Panc1 (cell line): ENCODE results near the gene RUNX3. TPM values are rescaled to one million over a fixed set of nuclear protein-coding genes. Genes with fewer than 3 reads are reported as not detected.

Source experiments
- ATAC-seq: fragments of 200-7000 bp; cut with Tn5 transposase; 2 replicates; pipeline ENCODE4 v1.9.1; 2020; ENCODE audit warnings: mild to moderate bottlenecking, moderate library complexity
- BruUV-seq: library from RNA; stranded (reverse); fragments of 400-500 nt; replicated peaks from 2 replicates; lab custom pipeline; 2021; lab: Mats Ljungman, UMichigan
- CTCF ChIA-PET: fragments of 300-600 bp; sonication (Branson Sonifier 250); formaldehyde crosslinking; loops from one replicate; lab custom pipeline; 2022; ENCODE audit warnings: antibody characterized with exemption; lab: Charles Lee
- POLR2A ChIA-PET: fragments of 300-600 bp; sonication (Branson Sonifier 250); formaldehyde crosslinking; loops from one replicate; lab custom pipeline; 2022; ENCODE audit warnings: antibody characterized with exemption; lab: Charles Lee
- DNase-seq: peaks from one replicate; pipeline ENCODE4 v3.0.0-alpha.2; 2010; ENCODE audit warnings: low read depth, low spot score
- H3K27ac ChIP-seq: 2 replicates; pipeline ENCODE4 v1.5.1; 2011; ENCODE audit warnings: mild to moderate bottlenecking, low read length, inconsistent platforms
- H3K27me3 ChIP-seq: fragments of 200-500 bp; sonication (Bioruptor generic); 2 replicates; pipeline ENCODE4 v1.6.0; 2014; ENCODE audit warnings: low read length, inconsistent platforms; ENCODE audit not compliant: control insufficient read depth, insufficient read depth
- H3K36me3 ChIP-seq: fragments of 200-500 bp; sonication (Bioruptor generic); 2 replicates; pipeline ENCODE4 v1.5.1; 2014; ENCODE audit warnings: inconsistent platforms, mild to moderate bottlenecking, low read length, moderate library complexity; ENCODE audit not compliant: control insufficient read depth, insufficient read depth
- H3K4me1 ChIP-seq: 2 replicates; pipeline ENCODE4 v1.5.1; 2011; ENCODE audit warnings: inconsistent platforms, mild to moderate bottlenecking, low read length, moderate library complexity; ENCODE audit not compliant: control insufficient read depth, insufficient read depth
- H3K4me3 ChIP-seq, 2 experiments: 2 replicates each; pipeline ENCODE4 v1.5.1; 2011 to 2012; ENCODE audit warnings: low read depth in 2 of 2, low read length in 2 of 2, mild to moderate bottlenecking in 2 of 2, inconsistent platforms in 1 of 2, moderate library complexity in 1 of 2
- H3K9me3 ChIP-seq: fragments of 200-500 bp; sonication (Bioruptor generic); 2 replicates; pipeline ENCODE4 v1.5.1; 2014; ENCODE audit warnings: low read depth, mild to moderate bottlenecking, inconsistent platforms, low read length, moderate library complexity; ENCODE audit not compliant: control insufficient read depth, insufficient read depth
- POLR2AphosphoS5 ChIP-seq: IDR thresholded peaks from 2 replicates; pipeline ENCODE4 v1.6.1; 2012; ENCODE audit warnings: mild to moderate bottlenecking, low read depth, low read length, moderate library complexity
- REST ChIP-seq, 2 experiments: IDR thresholded peaks; 2 replicates each; pipeline ENCODE4 v1.6.1; 2011 to 2012; ENCODE audit warnings: low read depth in 2 of 2, control low read depth in 1 of 2, low read length in 1 of 2, mild to moderate bottlenecking in 1 of 2, moderate library complexity in 1 of 2; ENCODE audit not compliant: insufficient read depth in 1 of 2
- SIN3A ChIP-seq: IDR thresholded peaks from 2 replicates; pipeline ENCODE4 v1.6.1; 2012; ENCODE audit warnings: low read depth, mild to moderate bottlenecking, low read length, moderate library complexity, borderline replicate concordance; ENCODE audit not compliant: insufficient read depth
- TCF7L2 ChIP-seq: IDR thresholded peaks from 2 replicates; pipeline ENCODE4 v1.6.1; 2011; ENCODE audit warnings: mild to moderate bottlenecking, low read depth, low read length, inconsistent platforms
- in situ Hi-C: cut with HindIII; loops from 2 replicates; pipeline ENCODE4 v1.10.0; 2016; ENCODE audit warnings: low sequenced_read_pairs, low pct_unique_long_range_greater_than_20kb
- intact Hi-C: fragments of 100-400 bp; cut with micrococcal nuclease; formaldehyde crosslinking; loops from one replicate; pipeline ENCODE4 v1.10.0; 2022; ENCODE audit not compliant: unreplicated experiment
- total RNA-seq: library from RNA; stranded (reverse); gene quantifications from one replicate; pipeline ENCODE4 v1.2.1, GENCODE V29; 2021; ENCODE audit not compliant: unreplicated experiment
- TF ChIP-seq, protein P1 (sequence below): fragments of 450-650 bp; IDR thresholded peaks from 2 replicates; pipeline ENCODE4 v1.5.1; 2017; ENCODE audit warnings: mild to moderate bottlenecking

RUNX3 gene
- total RNA-seq, 1 experiment from 2014 or later: 0.10 TPM

GRCh38 chr1:24940231-24940630 lies 10.2 kb upstream of the RUNX3 start:
- Histone ChIP-seq H3K27me3 (no peaks in the 10 kb centered on the region; the same call in 1 of the 2 replicates), H3K36me3 (no peaks in the 10 kb centered on the region), H3K27ac (no peak overlapping the region), H3K9me3 (no peaks in the 10 kb centered on the region), H3K4me1 (no peaks in the 10 kb centered on the region), H3K4me3 (no peak overlapping the region)
- ATAC-seq (no peak), DNase-seq (no peak)
- no TSS peak for BruUV-seq
- CTCF ChIA-PET: no interaction called here
- POLR2A ChIA-PET: no interaction called here
- TF ChIP-seq POLR2AphosphoS5 (no peak), SIN3A (no peak), REST (IDR thresholded peaks at IDR 0.05; ENCODE audit: insufficient read depth in 1 of 2, low read depth in 2 of 2, low read length in 1 of 2) (no peak), TCF7L2 (no peak)
- TF ChIP-seq, protein P1, sequence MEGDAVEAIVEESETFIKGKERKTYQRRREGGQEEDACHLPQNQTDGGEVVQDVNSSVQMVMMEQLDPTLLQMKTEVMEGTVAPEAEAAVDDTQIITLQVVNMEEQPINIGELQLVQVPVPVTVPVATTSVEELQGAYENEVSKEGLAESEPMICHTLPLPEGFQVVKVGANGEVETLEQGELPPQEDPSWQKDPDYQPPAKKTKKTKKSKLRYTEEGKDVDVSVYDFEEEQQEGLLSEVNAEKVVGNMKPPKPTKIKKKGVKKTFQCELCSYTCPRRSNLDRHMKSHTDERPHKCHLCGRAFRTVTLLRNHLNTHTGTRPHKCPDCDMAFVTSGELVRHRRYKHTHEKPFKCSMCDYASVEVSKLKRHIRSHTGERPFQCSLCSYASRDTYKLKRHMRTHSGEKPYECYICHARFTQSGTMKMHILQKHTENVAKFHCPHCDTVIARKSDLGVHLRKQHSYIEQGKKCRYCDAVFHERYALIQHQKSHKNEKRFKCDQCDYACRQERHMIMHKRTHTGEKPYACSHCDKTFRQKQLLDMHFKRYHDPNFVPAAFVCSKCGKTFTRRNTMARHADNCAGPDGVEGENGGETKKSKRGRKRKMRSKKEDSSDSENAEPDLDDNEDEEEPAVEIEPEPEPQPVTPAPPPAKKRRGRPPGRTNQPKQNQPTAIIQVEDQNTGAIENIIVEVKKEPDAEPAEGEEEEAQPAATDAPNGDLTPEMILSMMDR: no peak
- intact Hi-C loops (no loop called here), in situ Hi-C loops (no loop called here)

DNA sequence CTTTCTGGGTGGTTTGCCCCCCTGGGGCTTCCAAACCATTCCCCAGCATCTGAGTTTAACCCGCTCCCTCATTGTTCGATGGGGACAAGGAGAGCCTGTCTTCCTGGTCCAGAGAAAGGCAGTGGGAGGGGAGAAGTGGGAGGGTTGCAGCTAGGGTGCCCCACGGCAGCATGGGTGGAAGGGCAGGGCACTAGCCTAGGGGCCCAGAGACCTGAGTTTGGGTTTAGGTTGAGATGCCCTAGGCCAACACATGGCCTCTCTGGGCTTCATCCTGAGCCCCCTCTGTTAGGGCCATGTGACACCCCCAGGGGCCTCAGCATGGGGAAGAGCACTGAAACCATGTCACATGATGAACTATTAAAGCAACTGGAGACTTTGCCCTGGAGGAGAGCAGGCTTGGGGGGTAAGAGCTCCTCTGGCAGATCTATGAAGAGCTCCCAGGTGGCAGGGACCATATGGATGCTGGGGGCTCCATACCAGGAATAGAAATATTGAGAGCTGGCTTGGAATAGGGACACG lies 9.7 kb upstream of the RUNX3 start:
- TF ChIP-seq REST (IDR thresholded peaks at IDR 0.05; ENCODE audit: insufficient read depth in 1 of 2, low read depth in 2 of 2, low read length in 1 of 2) (no peak), SIN3A (no peak), TCF7L2 (no peak), POLR2AphosphoS5 (no peak)
- TF ChIP-seq, protein P1: no peak
- in situ Hi-C loops: no loop called here
- intact Hi-C loops: no loop called here

More for the DNA sequence above, 9.7 kb upstream of the RUNX3 start:
- Histone ChIP-seq H3K4me3 (no peak overlapping the region), H3K27ac (no peak overlapping the region), H3K36me3 (no peaks in the 10 kb centered on the region), H3K27me3 (no peaks in the 10 kb centered on the region), H3K9me3 (no peaks in the 10 kb centered on the region), H3K4me1 (no peaks in the 10 kb centered on the region)
- ChIA-PET CTCF (interaction anchor here (0.5 kb wide), 1 partner anchor 14 kb away, joined by 5 read pairs; no protein-coding TSS in a partner anchor), POLR2A (no interaction called here)
- BruUV-seq: no TSS peak
- DNase-seq (no peak), ATAC-seq (no peak)
